OCI-LY7 (cell line): ENCODE results near the gene SEBOX. TPM values are rescaled to one million over a fixed set of nuclear protein-coding genes. Genes with fewer than 3 reads are reported as not detected.

Experiments
- BruUV-seq: library from RNA; stranded (reverse); fragments of 400-500 nt; replicated peaks from 2 replicates; lab custom pipeline; 2021; lab: Mats Ljungman, UMichigan
- CTCF ChIA-PET: fragments of 300-600 bp; sonication (Branson Sonifier 250); formaldehyde crosslinking; loops from one replicate; lab custom pipeline; 2022; ENCODE audit warnings: antibody characterized with exemption; ENCODE audit not compliant: unreplicated experiment; lab: Charles Lee
- POLR2A ChIA-PET: fragments of 300-600 bp; sonication (Branson Sonifier 250); formaldehyde crosslinking; loops from one replicate; lab custom pipeline; 2022; ENCODE audit warnings: antibody characterized with exemption; lab: Charles Lee
- DNase-seq: peaks from one replicate; pipeline ENCODE4 v3.0.0-alpha.2; 2015; ENCODE audit warnings: low spot score
- H2AFZ ChIP-seq: fragments of 200-600 bp; sonication (generic), shearing (Covaris generic); 2 replicates; pipeline ENCODE4 v1.6.1; 2014; ENCODE audit warnings: mild to moderate bottlenecking, antibody characterized with exemption, low read length, moderate library complexity
- H3K27ac ChIP-seq: fragments of 200-600 bp; sonication (generic); 2 replicates; pipeline ENCODE4 v1.5.1; 2014; ENCODE audit warnings: mixed run types, low read depth, mild to moderate bottlenecking, moderate library complexity, low read length, inconsistent platforms; ENCODE audit not compliant: poor library complexity, severe bottlenecking
- H3K36me3 ChIP-seq: fragments of 200-600 bp; sonication (generic); 2 replicates; pipeline ENCODE4 v1.6.1; 2014; ENCODE audit warnings: mild to moderate bottlenecking, antibody characterized with exemption, low read length, moderate library complexity, mixed read lengths; ENCODE audit not compliant: insufficient read depth
- H3K4me1 ChIP-seq: fragments of 200-600 bp; sonication (generic); 2 replicates; pipeline ENCODE4 v1.5.1; 2014; ENCODE audit warnings: mild to moderate bottlenecking, low read length; ENCODE audit not compliant: insufficient read depth, poor library complexity, severe bottlenecking
- H3K4me2 ChIP-seq: fragments of 200-600 bp; sonication (generic); 2 replicates; pipeline ENCODE4 v1.6.1; 2014; ENCODE audit warnings: mild to moderate bottlenecking, low read length
- H3K4me3 ChIP-seq: fragments of 200-600 bp; sonication (generic); 2 replicates; pipeline ENCODE4 v1.5.1; 2014; ENCODE audit warnings: mild to moderate bottlenecking, low read depth, low read length; ENCODE audit not compliant: poor library complexity, severe bottlenecking
- H3K79me2 ChIP-seq: fragments of 200-600 bp; sonication (generic); 2 replicates; pipeline ENCODE4 v1.6.1; 2016; ENCODE audit warnings: low read depth, mild to moderate bottlenecking, low read length, moderate library complexity, mixed read lengths; ENCODE audit not compliant: insufficient read depth
- H3K9me2 ChIP-seq: fragments of 200-600 bp; sonication (generic); 2 replicates; pipeline ENCODE4 v1.6.1; 2016; ENCODE audit warnings: mild to moderate bottlenecking, low read length, mixed read lengths; ENCODE audit not compliant: insufficient read depth
- H3K9me3 ChIP-seq: fragments of 200-600 bp; sonication (generic); 2 replicates; pipeline ENCODE4 v1.6.1; 2014; ENCODE audit warnings: mild to moderate bottlenecking, mixed run types, low read length, mixed read lengths
- H4K20me1 ChIP-seq: fragments of 200-600 bp; sonication (generic); 2 replicates; pipeline ENCODE4 v1.6.1; 2014; ENCODE audit warnings: mild to moderate bottlenecking, antibody characterized with exemption, low read length, moderate library complexity, mixed read lengths; ENCODE audit not compliant: insufficient read depth
- EZH2phosphoT487 ChIP-seq: fragments of 200-600 bp; sonication (generic); IDR thresholded peaks from 2 replicates; pipeline ENCODE4 v1.6.1; 2018; ENCODE audit warnings: low read depth, borderline replicate concordance, mild to moderate bottlenecking, mixed run types, antibody characterized with exemption, low read length, moderate library complexity, mixed read lengths
- intact Hi-C: fragments of 100-400 bp; cut with micrococcal nuclease; formaldehyde crosslinking; loops from one replicate; pipeline ENCODE4 v1.10.0; 2022; ENCODE audit not compliant: unreplicated experiment
- total RNA-seq, 2 experiments: library from RNA; depleted of rRNA in 1 of 2; stranded (reverse); fragments of >200 nt in 1 of 2; shearing (Covaris generic) in 1 of 2; gene quantifications; 2 replicates each; pipeline ENCODE4 v1.2.3, GENCODE V29; 2014 to 2022
- TF ChIP-seq, protein P1 (sequence below): fragments of 200-600 bp; sonication (generic); conservative IDR thresholded peaks from 2 replicates; pipeline ENCODE4 v1.5.1; 2014; ENCODE audit warnings: mild to moderate bottlenecking, antibody characterized with exemption, low read length, moderate library complexity, mixed read lengths

The SEBOX gene
- total RNA-seq, 2 experiments from 2014 or later = not detected

DNA sequence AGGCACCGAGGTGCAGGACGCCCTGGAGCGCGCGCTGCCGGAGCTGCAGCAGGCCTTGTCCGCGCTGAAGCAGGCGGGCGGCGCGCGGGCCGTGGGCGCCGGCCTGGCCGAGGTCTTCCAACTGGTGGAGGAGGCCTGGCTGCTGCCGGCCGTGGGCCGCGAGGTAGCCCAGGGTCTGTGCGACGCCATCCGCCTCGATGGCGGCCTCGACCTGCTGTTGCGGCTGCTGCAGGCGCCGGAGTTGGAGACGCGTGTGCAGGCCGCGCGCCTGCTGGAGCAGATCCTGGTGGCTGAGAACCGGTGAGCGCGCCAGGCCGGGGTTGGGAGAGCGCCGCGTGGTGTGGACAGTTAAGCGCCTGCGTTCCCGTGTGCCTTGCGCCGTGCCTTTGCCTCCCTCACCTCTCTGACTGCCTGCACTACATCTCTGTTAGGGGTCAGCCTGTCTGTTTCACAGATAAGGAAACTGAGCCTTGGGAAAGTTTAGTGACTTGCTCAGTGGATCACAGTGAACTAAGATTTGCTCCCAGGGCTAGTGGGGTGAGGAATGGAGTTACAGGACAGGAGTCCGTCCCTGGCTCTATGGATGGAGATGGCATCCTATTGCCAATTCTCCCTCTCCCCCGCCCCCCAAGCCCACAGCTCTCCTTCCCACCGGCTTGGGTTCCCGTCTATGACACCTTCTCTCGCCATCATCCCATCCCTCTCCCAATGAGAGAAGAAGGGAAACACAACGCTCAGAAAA is 7.4 kb upstream of the SEBOX start:
- Histone ChIP-seq H2AFZ (peak overlapping the region; percentile 72), H3K27ac (peak overlapping the region; percentile 30), H3K4me1 (peaks cover 20% of the 10 kb centered on the region), H3K9me3 (no peaks in the 10 kb centered on the region), H3K9me2 (no peaks in the 10 kb centered on the region), H4K20me1 (no peaks in the 10 kb centered on the region), H3K36me3 (no peaks in the 10 kb centered on the region), H3K4me2 (peak overlapping the region; percentile 91), H3K4me3 (peak overlapping the region; percentile 80), H3K79me2 (no peaks in the 10 kb centered on the region)
- CTCF ChIA-PET = no interaction called here
- no TSS peak for BruUV-seq
- POLR2A ChIA-PET = no interaction called here
- intact Hi-C loops = no loop called here
- no peak for TF ChIP-seq EZH2phosphoT487
- TF ChIP-seq, protein P1, sequence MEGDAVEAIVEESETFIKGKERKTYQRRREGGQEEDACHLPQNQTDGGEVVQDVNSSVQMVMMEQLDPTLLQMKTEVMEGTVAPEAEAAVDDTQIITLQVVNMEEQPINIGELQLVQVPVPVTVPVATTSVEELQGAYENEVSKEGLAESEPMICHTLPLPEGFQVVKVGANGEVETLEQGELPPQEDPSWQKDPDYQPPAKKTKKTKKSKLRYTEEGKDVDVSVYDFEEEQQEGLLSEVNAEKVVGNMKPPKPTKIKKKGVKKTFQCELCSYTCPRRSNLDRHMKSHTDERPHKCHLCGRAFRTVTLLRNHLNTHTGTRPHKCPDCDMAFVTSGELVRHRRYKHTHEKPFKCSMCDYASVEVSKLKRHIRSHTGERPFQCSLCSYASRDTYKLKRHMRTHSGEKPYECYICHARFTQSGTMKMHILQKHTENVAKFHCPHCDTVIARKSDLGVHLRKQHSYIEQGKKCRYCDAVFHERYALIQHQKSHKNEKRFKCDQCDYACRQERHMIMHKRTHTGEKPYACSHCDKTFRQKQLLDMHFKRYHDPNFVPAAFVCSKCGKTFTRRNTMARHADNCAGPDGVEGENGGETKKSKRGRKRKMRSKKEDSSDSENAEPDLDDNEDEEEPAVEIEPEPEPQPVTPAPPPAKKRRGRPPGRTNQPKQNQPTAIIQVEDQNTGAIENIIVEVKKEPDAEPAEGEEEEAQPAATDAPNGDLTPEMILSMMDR = no peak
- DNase-seq = peak; percentile 41

DNA sequence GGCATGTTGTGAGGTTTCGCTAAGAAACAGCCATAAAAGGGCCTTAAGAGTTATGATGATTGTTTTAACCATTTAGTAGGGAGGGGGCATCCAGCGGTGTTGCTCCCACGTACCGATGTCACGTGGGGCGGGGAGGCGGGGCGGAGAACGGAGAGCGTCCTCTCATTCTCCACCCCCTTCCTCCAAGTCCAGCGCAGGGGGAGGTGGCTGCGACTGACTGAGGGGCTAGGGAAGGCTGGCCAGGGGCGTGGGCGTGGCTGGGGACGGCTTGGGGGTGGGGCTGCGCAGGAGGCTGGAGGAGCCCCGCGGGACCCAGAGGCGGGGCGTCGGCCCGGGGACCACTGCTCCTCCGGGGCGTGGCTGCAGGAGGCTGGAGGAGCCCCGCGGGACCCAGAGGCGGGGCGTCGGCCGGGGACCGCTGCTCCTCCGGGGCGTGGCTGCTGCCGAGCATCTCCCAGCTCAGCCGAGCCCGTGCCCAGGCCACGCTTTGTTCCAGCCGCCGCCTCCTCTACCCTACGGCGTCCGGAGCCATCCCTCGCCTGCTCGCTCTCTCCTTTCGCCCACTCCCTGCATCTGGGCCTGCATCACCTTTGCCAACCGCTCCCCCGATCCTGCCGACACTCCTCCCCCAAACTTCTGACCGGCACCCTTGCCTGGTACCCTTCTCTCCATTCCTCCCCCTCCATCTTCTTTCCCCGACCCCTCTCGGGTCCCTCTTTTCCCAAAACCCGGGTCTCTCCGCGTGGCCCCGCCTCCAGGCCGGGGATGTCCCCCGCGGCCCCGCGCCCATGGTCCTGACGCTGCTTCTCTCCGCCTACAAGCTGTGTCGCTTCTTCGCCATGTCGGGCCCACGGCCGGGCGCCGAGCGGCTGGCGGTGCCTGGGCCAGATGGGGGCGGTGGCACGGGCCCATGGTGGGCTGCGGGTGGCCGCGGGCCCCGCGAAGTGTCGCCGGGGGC is 6.5 kb upstream of the SEBOX start, which contains the start of gene SARM1:
SARM1 (plus strand) TSS at position 450 of the 958 bp plus-strand sequence; CDS start at position 789, 339 bp downstream.
- ChIA-PET CTCF (no interaction called here), POLR2A (interaction anchor here (0.6 to 2.7 kb wide), 2 partner anchors 10 to 14 kb away, joined by 3 to 11 read pairs; partner anchors contain the start of gene POLDIP2)
- peak within 1 kb of the TSS; percentile 80 for H3K4me3 ChIP-seq
- DNase-seq = peak; percentile 91
- no peaks in the 10 kb centered on the region for H3K36me3 ChIP-seq
- intact Hi-C loops = loop anchor here (1.0 to 2.0 kb wide), 2 partner anchors 14 to 37 kb away; partner anchors contain the start of genes IFT20, POLDIP2 and TNFAIP1
- no peaks in the 10 kb centered on the region for H3K9me3 ChIP-seq
- no peaks in the 10 kb centered on the region for H3K79me2 ChIP-seq
- peaks cover 20% of the 10 kb centered on the region for H3K4me1 ChIP-seq
- H3K27ac ChIP-seq = peak within 1 kb of the TSS; percentile 32
- H2AFZ ChIP-seq = peak within 1 kb of the TSS; percentile 72
- H3K4me2 ChIP-seq = peak within 1 kb of the TSS; percentile 91
- TF ChIP-seq, protein P1 = no peak
- no peak for TF ChIP-seq EZH2phosphoT487
- H3K9me2 ChIP-seq = no peaks in the 10 kb centered on the region
- H4K20me1 ChIP-seq = no peaks in the 10 kb centered on the region
- no TSS peak for BruUV-seq
